Breast epithelium (tissue), 3 donors: Measurements from ENCODE around the gene LUC7L3.

Experiments used
- POLR2A ChIP-seq: fragments of 450-650 bp; IDR thresholded peaks from one replicate; pipeline ENCODE4 v1.6.1; 2016; ENCODE audit warnings: antibody characterized with exemption, mild to moderate bottlenecking, moderate library complexity
- POLR2AphosphoS5 ChIP-seq, 3 donors: sonication (generic); formaldehyde crosslinking; IDR thresholded peaks; one replicate each; pipeline ENCODE4 v1.6.1; 2017; ENCODE audit warnings: antibody characterized with exemption in 3 of 3
- TF ChIP-seq, protein P1 (sequence below), 3 donors: fragments of 450-650 bp; IDR thresholded peaks; one replicate each; pipeline ENCODE4 v1.5.1; 2016 to 2017; ENCODE audit warnings: antibody characterized with exemption in 3 of 3, mild to moderate bottlenecking in 3 of 3, moderate library complexity in 3 of 3

DNA sequence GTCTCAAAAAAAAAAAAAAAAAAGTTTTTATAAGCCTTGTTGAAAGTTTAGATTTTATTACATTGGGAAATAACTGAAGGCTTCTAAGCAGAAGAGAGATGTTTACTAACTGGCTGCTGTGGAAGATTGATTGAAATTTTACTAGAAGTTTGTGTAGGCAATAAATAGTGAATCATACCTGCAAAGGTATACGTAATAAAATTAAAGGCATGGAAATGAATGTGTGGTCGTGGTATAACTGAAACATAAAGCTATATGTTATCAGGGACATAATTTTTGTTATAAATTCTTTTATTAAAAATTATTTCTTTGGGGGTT, 8.7 kb downstream of the LUC7L3 start:
- no peak for TF ChIP-seq POLR2A
- TF ChIP-seq, protein P1, sequence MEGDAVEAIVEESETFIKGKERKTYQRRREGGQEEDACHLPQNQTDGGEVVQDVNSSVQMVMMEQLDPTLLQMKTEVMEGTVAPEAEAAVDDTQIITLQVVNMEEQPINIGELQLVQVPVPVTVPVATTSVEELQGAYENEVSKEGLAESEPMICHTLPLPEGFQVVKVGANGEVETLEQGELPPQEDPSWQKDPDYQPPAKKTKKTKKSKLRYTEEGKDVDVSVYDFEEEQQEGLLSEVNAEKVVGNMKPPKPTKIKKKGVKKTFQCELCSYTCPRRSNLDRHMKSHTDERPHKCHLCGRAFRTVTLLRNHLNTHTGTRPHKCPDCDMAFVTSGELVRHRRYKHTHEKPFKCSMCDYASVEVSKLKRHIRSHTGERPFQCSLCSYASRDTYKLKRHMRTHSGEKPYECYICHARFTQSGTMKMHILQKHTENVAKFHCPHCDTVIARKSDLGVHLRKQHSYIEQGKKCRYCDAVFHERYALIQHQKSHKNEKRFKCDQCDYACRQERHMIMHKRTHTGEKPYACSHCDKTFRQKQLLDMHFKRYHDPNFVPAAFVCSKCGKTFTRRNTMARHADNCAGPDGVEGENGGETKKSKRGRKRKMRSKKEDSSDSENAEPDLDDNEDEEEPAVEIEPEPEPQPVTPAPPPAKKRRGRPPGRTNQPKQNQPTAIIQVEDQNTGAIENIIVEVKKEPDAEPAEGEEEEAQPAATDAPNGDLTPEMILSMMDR (IDR thresholded peaks at IDR 0.05) = no peak
- TF ChIP-seq POLR2AphosphoS5 (IDR thresholded peaks at IDR 0.05) = no peak
